Adrenal gland (tissue), 12 donors: ENCODE data around the gene HDHD5. TPM values are rescaled to one million over a fixed set of nuclear protein-coding genes. Genes with fewer than 3 reads are reported as not detected.

ENCODE experiments used
- DNase-seq, 7 donors: peaks; one replicate each; pipeline ENCODE4 v3.0.0-alpha.2; 2019 to 2020
- H3K27ac ChIP-seq, 5 donors: fragments of 200-600 bp; sonication (generic) in 4 of 5; 1 replicate in 3 of 5; 2 replicates in 2 of 5; pipeline versions ENCODE4 v1.5.1 to v1.8.0; 2016 to 2020; ENCODE audit warnings: mild to moderate bottlenecking in 1 of 5
- H3K27me3 ChIP-seq: fragments of 200-600 bp; 2 replicates; pipeline ENCODE4 v1.8.0; 2021
- H3K36me3 ChIP-seq, 2 donors: fragments of 200-600 bp; replicated peaks in 1 of 2; 1 replicate in 1 of 2; 2 replicates in 1 of 2; pipeline versions ENCODE4 v1.5.1 to v1.8.0; 2018 to 2022
- H3K4me1 ChIP-seq, 2 donors: fragments of 200-600 bp; replicated peaks in 1 of 2; 1 replicate in 1 of 2; 2 replicates in 1 of 2; pipeline versions ENCODE4 v1.5.1 to v1.8.0; 2018 to 2021
- H3K4me3 ChIP-seq, 4 donors: fragments of 200-600 bp; sonication (generic) in 3 of 4; one replicate each; pipeline ENCODE4 v1.5.1; 2016 to 2018
- H3K9me3 ChIP-seq, 3 donors: fragments of 200-600 bp; sonication (generic) in 1 of 3; replicated peaks in 1 of 3; 1 replicate in 2 of 3; 2 replicates in 1 of 3; pipeline versions ENCODE4 v1.5.1 to v1.8.0; 2016 to 2021
- CTCF ChIP-seq, 6 experiments: fragments of 450-650 bp in 4 of 6; fragments of 200-600 bp in 2 of 6; sonication (generic) in 1 of 6; IDR thresholded peaks; 1 replicate in 5 of 6; 2 replicates in 1 of 6; pipeline versions ENCODE4 v1.5.1 to v1.8.0; 2016 to 2021; ENCODE audit warnings: antibody characterized with exemption in 6 of 6, mild to moderate bottlenecking in 2 of 6, moderate library complexity in 1 of 6
- POLR2A ChIP-seq, 2 donors: fragments of 450-650 bp; IDR thresholded peaks; one replicate each; pipeline ENCODE4 v1.6.1; 2017; ENCODE audit warnings: antibody characterized with exemption in 2 of 2, mild to moderate bottlenecking in 2 of 2, moderate library complexity in 1 of 2
- WGBS, 4 donors: extraction: QIAGEN DNeasy Blood & Tissue Kit in 2 of 4; methylation state at CpG; one replicate each; pipeline versions ENCODE4 v1.1.5 to v1.1.7; 2013 to 2017; 5-methylcytosine and 5-hydroxymethylcytosine counted together
- intact Hi-C, 2 donors: fragments of 100-400 bp; cut with DNase I; formaldehyde crosslinking; loops; one replicate each; pipeline versions ENCODE4 v1.14.1 to v1.15.0; 2022 to 2023
- polyA plus RNA-seq, 3 donors: library from polyadenylated mRNA; stranded (reverse); fragments of 200-250 nt in 2 of 3; fragments of 350-450 nt in 1 of 3; fragmentation: Illumina TruSeq in 1 of 3; extraction: RNeasy Lipid Tissue Mini Kit (QIAGEN cat#74804) in 1 of 3; gene quantifications; one replicate each; pipeline ENCODE4 v1.2.3, GENCODE V29; 2013 to 2014
- total RNA-seq, 9 donors: library from RNA; depleted of rRNA in 4 of 9; stranded (reverse); fragments of >200 nt in 4 of 9; fragments of 120-200 nt in 1 of 9; fragmentation: NEBNext Ultra II Directional in 1 of 9; extraction: Animal tissue kit (Norgen Biotek cat#: 25700) in 1 of 9; gene quantifications; one replicate each; pipeline versions ENCODE4 v1.1.0 to v1.2.4, GENCODE V29; 2013 to 2023
- donor health status: healthy with polysubstance abuse.
- donor health status: Bipolar disorder and iron deficiency.
- donor health status: DM: yes; HTN: yes; CAD: no.
- donor health status: DM: no; HTN: no; CAD: no.
- donor health status: DM: no; HTN: no; CAD: no.
- donor health status: DM: yes; HTN: yes; CAD: no.

Gene HDHD5
- total and polyA plus RNA-seq, 12 donors: 21.9 to 60.8 (median 43.2) TPM

- WGBS, 4 donors: 0 to 1% (median 1%) methylated on average over 10 to 83 of the region's 83 CpGs
- intact Hi-C loops: loop anchor here in 1 of 2 donors (5.0 kb wide), 1 partner anchor 84 kb away; no protein-coding TSS in a partner anchor
- peaks cover 7 to 15% of the 10 kb centered on the region in 2 donors for H3K4me1 ChIP-seq
- DNase-seq: peak; percentile 90 to 94 (median 92)
- H3K27ac ChIP-seq: peak overlapping the region; percentile 77 to 98 (median 96)
- H3K4me3 ChIP-seq: peak overlapping the region in 3 of 4 donors; percentile 60 to 64 (median 64)
- no peaks in the 10 kb centered on the region for H3K27me3 ChIP-seq
- no peaks in the 10 kb centered on the region for H3K36me3 ChIP-seq
- peak; percentile 75 to 95 (median 88) for TF ChIP-seq CTCF (IDR thresholded peaks at IDR 0.05)
- peak; percentile 68 to 80 for TF ChIP-seq POLR2A (IDR thresholded peaks at IDR 0.05)
- H3K9me3 ChIP-seq: no peaks in the 10 kb centered on the region
These were observed 12.3 kb upstream of the HDHD5 start for GRCh38 chr22:17171153-17172028.

GRCh38 chr22:17167486-17167885 is 8.4 kb upstream of the HDHD5 start:
- 25 to 33% (median 29%) methylated on average over 5 to 7 of the region's 7 CpGs for WGBS, 4 donors
- intact Hi-C loops: no loop called here
- no peaks in the 10 kb centered on the region for H3K27me3 ChIP-seq
- H3K9me3 ChIP-seq: no peaks in the 10 kb centered on the region
- no peaks in the 10 kb centered on the region for H3K36me3 ChIP-seq
- DNase-seq: peak; percentile 75 to 90 (median 87)
- peak overlapping the region in 2 of 5 donors; percentile 2 to 42 for H3K27ac ChIP-seq
- peaks cover 6 to 14% of the 10 kb centered on the region in 2 donors for H3K4me1 ChIP-seq
- H3K4me3 ChIP-seq: no peak overlapping the region
- TF ChIP-seq CTCF (IDR thresholded peaks at IDR 0.05) (no peak), POLR2A (IDR thresholded peaks at IDR 0.05) (peak in 1 of 2 donors; percentile 19)

GRCh38 chr22:17164392-17165024 is 5.4 kb upstream of the HDHD5 start:
- H3K4me3 ChIP-seq: no peak overlapping the region
- TF ChIP-seq POLR2A (IDR thresholded peaks at IDR 0.05) (no peak), CTCF (IDR thresholded peaks at IDR 0.05) (no peak)
- no peaks in the 10 kb centered on the region for H3K9me3 ChIP-seq
- intact Hi-C loops: loop anchor here in 1 of 2 donors (5.0 kb wide), 1 partner anchor 42 kb away; the partner anchor contains the start of gene TMEM121B
- no peaks in the 10 kb centered on the region for H3K27me3 ChIP-seq
- no peak overlapping the region for H3K27ac ChIP-seq
- DNase-seq: no peak
- H3K4me1 ChIP-seq: peaks cover 7 to 13% of the 10 kb centered on the region in 2 donors
- no peaks in the 10 kb centered on the region for H3K36me3 ChIP-seq
- WGBS, 4 donors: 84 to 89% (median 87%) methylated on average over 3 of the region's 3 CpGs

- no peaks in the 10 kb centered on the region for H3K36me3 ChIP-seq
- H3K4me1 ChIP-seq: peaks cover 13 to 21% of the 10 kb centered on the region in 2 donors
These were observed 3.7 kb upstream of the HDHD5 start for GRCh38 chr22:17162731-17163130.

More at GRCh38 chr22:17162731-17163130, 3.7 kb upstream of the HDHD5 start:
- DNase-seq: no peak
- no peaks in the 10 kb centered on the region for H3K27me3 ChIP-seq
- 67 to 84% (median 81%) methylated on average over 8 of the region's 8 CpGs for WGBS, 4 donors
- intact Hi-C loops: loop anchor here in 1 of 2 donors (5.0 kb wide), 1 partner anchor 40 kb away; the partner anchor contains the start of gene TMEM121B
- TF ChIP-seq POLR2A (IDR thresholded peaks at IDR 0.05) (no peak), CTCF (IDR thresholded peaks at IDR 0.05) (no peak)
- no peak overlapping the region for H3K27ac ChIP-seq
- H3K4me3 ChIP-seq: no peak overlapping the region
- H3K9me3 ChIP-seq: no peaks in the 10 kb centered on the region
